SKM-1 treated with dmso at 0.1 percent for 144 hours (cell line): Measurements from ENCODE around the gene DNAH17.

Experiments used
- DNase-seq: peaks from one replicate; lab custom pipeline; 2025; ENCODE audit not compliant: unreplicated experiment; lab: John Stamatoyannopoulos, UW

The DNAH17 gene

GRCh38 chr17:78607038-78607437 lies 29.8 kb upstream of the DNAH17 start:
- DNase-seq: no peak

GRCh38 chr17:78605886-78606285 lies 28.7 kb upstream of the DNAH17 start:
- no peak for DNase-seq

- no peak for DNase-seq
Measured at GRCh38 chr17:78605429-78605828, 28.2 kb upstream of the DNAH17 start.

- DNase-seq: no peak
Measured at GRCh38 chr17:78602246-78602645, 25.1 kb upstream of the DNAH17 start.

GRCh38 chr17:78601577-78602190 lies 24.5 kb upstream of the DNAH17 start:
- no peak for DNase-seq

GRCh38 chr17:78600181-78600721 lies 23.1 kb upstream of the DNAH17 start:
- no peak for DNase-seq

- no peak for DNase-seq
Measured at GRCh38 chr17:78599419-78599818, 22.2 kb upstream of the DNAH17 start.

- peak; percentile 7 for DNase-seq
Measured at GRCh38 chr17:78598013-78598471, 20.8 kb upstream of the DNAH17 start.

- DNase-seq: no peak
Measured at GRCh38 chr17:78596871-78597764, 19.9 kb upstream of the DNAH17 start.

- DNase-seq: no peak
Measured at GRCh38 chr17:78595135-78595810, 18.1 kb upstream of the DNAH17 start.

GRCh38 chr17:78592991-78593329 lies 15.8 kb upstream of the DNAH17 start:
- no peak for DNase-seq

GRCh38 chr17:78591263-78591671 lies 14.1 kb upstream of the DNAH17 start:
- no peak for DNase-seq

GRCh38 chr17:78589885-78590284 lies 12.7 kb upstream of the DNAH17 start:
- DNase-seq: no peak

- DNase-seq: peak; percentile 23
Measured at GRCh38 chr17:78589031-78589675, 12.0 kb upstream of the DNAH17 start.

- DNase-seq: no peak
Measured at GRCh38 chr17:78588258-78589030, 11.2 kb upstream of the DNAH17 start.

GRCh38 chr17:78585006-78585630 lies 7.9 kb upstream of the DNAH17 start:
- DNase-seq: no peak

GRCh38 chr17:78583091-78583490 lies 5.9 kb upstream of the DNAH17 start:
- DNase-seq: no peak

GRCh38 chr17:78581304-78581703 lies 4.1 kb upstream of the DNAH17 start:
- DNase-seq: no peak

- DNase-seq: no peak
Measured at GRCh38 chr17:78580277-78580804, 3.1 kb upstream of the DNAH17 start.
